Choroid plexus epithelial cell (primary cell): ENCODE measurements around the gene ERI3.

Experiments used
- DNase-seq: peaks from one replicate; pipeline ENCODE4 v3.0.0-alpha.2; 2010; ENCODE audit warnings: low read depth
- H3K4me3 ChIP-seq: 2 replicates; pipeline ENCODE4 v1.5.1; 2011; ENCODE audit warnings: low read depth, mild to moderate bottlenecking, control low read depth, low read length, moderate library complexity
- TF ChIP-seq, protein P1 (sequence below): conservative IDR thresholded peaks from 2 replicates; pipeline ENCODE4 v1.5.1; 2011; ENCODE audit warnings: low read depth, mild to moderate bottlenecking, control low read depth, inconsistent platforms, low read length, moderate library complexity

The ERI3 gene

DNA sequence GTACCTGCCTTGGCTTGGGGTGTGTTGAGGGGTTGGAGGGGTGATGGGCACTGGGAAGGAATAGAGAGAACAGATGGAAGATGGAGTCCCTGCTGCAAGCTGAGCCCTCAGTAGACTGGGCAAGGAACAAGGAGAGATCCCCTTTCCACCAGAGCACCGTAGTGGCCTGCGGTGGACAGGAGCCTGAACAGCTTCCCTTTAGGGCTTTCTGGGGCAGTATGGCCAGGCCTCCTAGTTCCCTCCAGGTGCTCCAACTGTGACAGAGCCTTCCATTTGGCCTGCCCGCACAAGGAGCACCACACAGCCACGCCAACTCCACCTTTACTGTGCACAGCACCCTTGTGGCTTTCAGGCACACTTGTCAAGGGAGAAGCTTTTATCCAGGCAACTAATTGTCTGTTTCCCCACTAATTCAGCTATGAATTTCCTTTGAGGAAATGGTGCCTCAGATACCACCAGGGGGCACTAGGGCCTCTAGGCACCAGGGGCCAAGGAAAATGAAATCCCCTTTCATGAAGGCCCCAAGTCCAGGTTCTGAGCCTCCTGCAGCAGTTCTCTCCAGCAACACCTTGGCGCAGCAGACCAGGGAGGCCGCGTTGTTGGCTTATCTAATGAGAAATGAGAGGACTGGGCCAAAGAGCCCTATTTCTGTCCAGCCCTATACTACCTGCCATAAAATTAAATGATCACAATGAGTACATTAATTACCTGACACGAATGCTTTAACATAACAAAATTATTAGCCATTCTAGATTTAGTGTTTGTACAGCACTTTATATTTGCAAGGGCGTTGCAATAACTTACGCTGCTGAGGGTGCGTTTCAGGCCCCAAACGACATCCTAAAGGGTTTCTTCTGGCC is 23.1 kb upstream of the ERI3 start:
- DNase-seq: peak; percentile 79
- TF ChIP-seq, protein P1, sequence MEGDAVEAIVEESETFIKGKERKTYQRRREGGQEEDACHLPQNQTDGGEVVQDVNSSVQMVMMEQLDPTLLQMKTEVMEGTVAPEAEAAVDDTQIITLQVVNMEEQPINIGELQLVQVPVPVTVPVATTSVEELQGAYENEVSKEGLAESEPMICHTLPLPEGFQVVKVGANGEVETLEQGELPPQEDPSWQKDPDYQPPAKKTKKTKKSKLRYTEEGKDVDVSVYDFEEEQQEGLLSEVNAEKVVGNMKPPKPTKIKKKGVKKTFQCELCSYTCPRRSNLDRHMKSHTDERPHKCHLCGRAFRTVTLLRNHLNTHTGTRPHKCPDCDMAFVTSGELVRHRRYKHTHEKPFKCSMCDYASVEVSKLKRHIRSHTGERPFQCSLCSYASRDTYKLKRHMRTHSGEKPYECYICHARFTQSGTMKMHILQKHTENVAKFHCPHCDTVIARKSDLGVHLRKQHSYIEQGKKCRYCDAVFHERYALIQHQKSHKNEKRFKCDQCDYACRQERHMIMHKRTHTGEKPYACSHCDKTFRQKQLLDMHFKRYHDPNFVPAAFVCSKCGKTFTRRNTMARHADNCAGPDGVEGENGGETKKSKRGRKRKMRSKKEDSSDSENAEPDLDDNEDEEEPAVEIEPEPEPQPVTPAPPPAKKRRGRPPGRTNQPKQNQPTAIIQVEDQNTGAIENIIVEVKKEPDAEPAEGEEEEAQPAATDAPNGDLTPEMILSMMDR: peak; percentile 91
- H3K4me3 ChIP-seq: no peak overlapping the region

GRCh38 chr1:44375547-44375946 is 20.5 kb upstream of the ERI3 start:
- TF ChIP-seq, protein P1: no peak
- DNase-seq: no peak
- H3K4me3 ChIP-seq: no peak overlapping the region

DNA sequence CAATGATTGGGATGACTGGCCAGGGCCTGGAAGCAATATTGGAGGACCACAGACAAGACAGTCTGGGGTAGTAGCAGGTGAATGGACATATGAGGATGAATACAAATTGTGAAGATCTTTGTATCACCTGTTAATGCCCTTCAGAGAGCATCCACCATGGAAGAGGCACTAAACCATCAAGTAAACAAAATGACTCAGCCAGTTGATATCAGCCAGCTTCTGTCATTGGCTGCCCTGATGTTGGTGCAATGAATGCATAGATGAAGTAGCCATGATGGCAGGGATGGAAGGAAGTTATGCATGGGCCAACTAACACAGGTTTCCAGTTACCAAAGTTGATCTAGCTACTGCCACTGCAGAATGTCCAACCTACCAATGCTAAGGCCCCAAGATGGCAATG is 16.1 kb upstream of the ERI3 start:
- DNase-seq: no peak
- TF ChIP-seq, protein P1: no peak
- H3K4me3 ChIP-seq: no peak overlapping the region

- no peak for DNase-seq
- H3K4me3 ChIP-seq: no peak overlapping the region
- TF ChIP-seq, protein P1: no peak
Observed at GRCh38 chr1:44368471-44369151, 13.6 kb upstream of the ERI3 start.

DNA sequence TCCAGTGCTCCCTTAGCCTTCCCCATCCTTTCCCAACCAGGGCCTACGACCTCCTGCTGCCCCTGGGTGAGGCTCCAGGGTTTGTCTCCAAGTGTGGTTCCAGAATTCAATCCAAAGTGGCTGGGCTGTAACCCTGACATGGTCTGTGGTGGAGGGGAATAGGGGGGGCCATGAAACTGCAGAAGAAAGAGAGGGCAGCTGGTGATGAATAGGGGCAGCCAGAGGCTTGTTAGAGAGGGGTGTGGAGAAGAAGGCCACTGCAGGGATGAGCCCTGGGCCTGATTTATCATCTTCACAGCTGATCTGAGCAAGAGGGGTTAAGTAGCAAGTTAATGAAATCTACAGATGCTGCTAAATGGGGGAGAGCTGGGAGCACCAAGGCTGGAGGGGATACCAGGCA is 12.9 kb upstream of the ERI3 start:
- TF ChIP-seq, protein P1: no peak
- no peak for DNase-seq

DNA sequence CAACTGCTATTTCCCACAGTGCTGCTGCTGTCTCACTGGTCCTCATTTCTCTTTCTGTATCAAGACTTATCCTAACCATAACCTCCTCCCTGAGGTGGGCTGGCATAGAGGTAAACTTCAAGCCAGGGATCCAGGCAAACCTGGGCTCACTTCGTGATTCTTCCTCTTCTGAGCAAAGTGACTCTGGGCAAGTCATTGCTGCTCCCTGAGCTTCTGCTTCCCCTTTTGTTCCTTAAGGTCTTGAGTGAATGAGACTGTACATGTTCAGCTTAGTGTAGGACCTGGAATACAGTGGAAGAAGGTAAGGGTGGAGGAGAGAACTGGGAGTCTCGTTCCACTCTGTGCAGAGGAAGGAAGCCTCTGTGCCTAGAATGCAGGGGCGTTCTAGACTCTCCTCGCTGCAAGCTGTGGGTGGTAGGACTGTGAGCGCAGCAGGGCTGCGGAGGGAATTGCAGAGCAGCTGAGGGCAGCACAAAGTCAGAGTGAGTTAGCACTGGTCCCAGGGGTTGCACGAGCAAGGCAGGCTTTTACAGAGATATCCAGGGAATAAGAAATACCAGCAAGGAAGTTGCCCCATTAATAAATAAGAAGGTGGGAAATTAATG is 11.4 kb upstream of the ERI3 start:
- TF ChIP-seq, protein P1: no peak
- H3K4me3 ChIP-seq: no peak overlapping the region

More for the DNA sequence above, 12.9 kb upstream of the ERI3 start:
- H3K4me3 ChIP-seq: no peak overlapping the region

More for the DNA sequence above, 11.4 kb upstream of the ERI3 start:
- no peak for DNase-seq
